Glutamatergic neuron (in vitro differentiated cells): ENCODE results near the gene PNKD. TPM values are rescaled to one million over a fixed set of nuclear protein-coding genes. Genes with fewer than 3 reads are reported as not detected.
"Not testable (repeated sequence)": the region's sequence is repeated elsewhere in the genome, so short reads cannot be mapped to it uniquely, and the experiment has no call there.

Experiments used
- DNase-seq: peaks from one replicate; pipeline ENCODE4 v3.0.0; 2022
- H3K27ac Mint-ChIP-seq: one replicate; pipeline ENCODE4 v1.8.0; 2020; ENCODE audit warnings: mild to moderate bottlenecking, mixed read lengths, inconsistent platforms; ENCODE audit not compliant: unreplicated experiment
- H3K27me3 Mint-ChIP-seq: one replicate; pipeline ENCODE4 v1.8.0; 2020; ENCODE audit warnings: mild to moderate bottlenecking, moderate library complexity, mixed read lengths, inconsistent platforms; ENCODE audit not compliant: unreplicated experiment
- H3K36me3 Mint-ChIP-seq: one replicate; pipeline ENCODE4 v1.8.0; 2020; ENCODE audit warnings: mild to moderate bottlenecking, mixed read lengths, inconsistent platforms; ENCODE audit not compliant: unreplicated experiment
- H3K4me1 Mint-ChIP-seq: one replicate; pipeline ENCODE4 v1.8.0; 2020; ENCODE audit warnings: mild to moderate bottlenecking, low read depth, mixed read lengths, inconsistent platforms; ENCODE audit not compliant: unreplicated experiment
- H3K4me3 Mint-ChIP-seq: one replicate; pipeline ENCODE4 v1.8.0; 2020; ENCODE audit warnings: mild to moderate bottlenecking, mixed read lengths, inconsistent platforms; ENCODE audit not compliant: unreplicated experiment
- H3K9me3 Mint-ChIP-seq: one replicate; pipeline ENCODE4 v1.8.0; 2020; ENCODE audit warnings: mild to moderate bottlenecking, moderate library complexity, mixed read lengths, inconsistent platforms; ENCODE audit not compliant: unreplicated experiment
- total RNA-seq: library from RNA; stranded (reverse); fragmentation: NEBNext Ultra II Directional; extraction: Animal tissue kit (Norgen Biotek cat#: 25700); gene quantifications from one replicate; pipeline ENCODE4 v1.2.1, GENCODE V29; 2021; ENCODE audit not compliant: unreplicated experiment
- TF ChIP-seq, protein P1 (sequence below): fragments of 200-600 bp; sonication (generic); IDR thresholded peaks from one replicate; pipeline ENCODE4 v1.5.0; 2021; ENCODE audit not compliant: partially characterized antibody, unreplicated experiment

PNKD gene
- total RNA-seq, 1 donor from 2014 or later: 44.2 TPM

GRCh38 chr2:218305383-218305782 lies 35.1 kb downstream of the PNKD start:
- Mint-ChIP-seq H3K27me3 (peaks cover 1% of the 10 kb centered on the region), H3K27ac (no peak overlapping the region), H3K4me1 (no peaks in the 10 kb centered on the region), H3K4me3 (no peak overlapping the region), H3K36me3 (no peaks in the 10 kb centered on the region), H3K9me3 (no peaks in the 10 kb centered on the region)
- DNase-seq: no peak
- TF ChIP-seq, protein P1, sequence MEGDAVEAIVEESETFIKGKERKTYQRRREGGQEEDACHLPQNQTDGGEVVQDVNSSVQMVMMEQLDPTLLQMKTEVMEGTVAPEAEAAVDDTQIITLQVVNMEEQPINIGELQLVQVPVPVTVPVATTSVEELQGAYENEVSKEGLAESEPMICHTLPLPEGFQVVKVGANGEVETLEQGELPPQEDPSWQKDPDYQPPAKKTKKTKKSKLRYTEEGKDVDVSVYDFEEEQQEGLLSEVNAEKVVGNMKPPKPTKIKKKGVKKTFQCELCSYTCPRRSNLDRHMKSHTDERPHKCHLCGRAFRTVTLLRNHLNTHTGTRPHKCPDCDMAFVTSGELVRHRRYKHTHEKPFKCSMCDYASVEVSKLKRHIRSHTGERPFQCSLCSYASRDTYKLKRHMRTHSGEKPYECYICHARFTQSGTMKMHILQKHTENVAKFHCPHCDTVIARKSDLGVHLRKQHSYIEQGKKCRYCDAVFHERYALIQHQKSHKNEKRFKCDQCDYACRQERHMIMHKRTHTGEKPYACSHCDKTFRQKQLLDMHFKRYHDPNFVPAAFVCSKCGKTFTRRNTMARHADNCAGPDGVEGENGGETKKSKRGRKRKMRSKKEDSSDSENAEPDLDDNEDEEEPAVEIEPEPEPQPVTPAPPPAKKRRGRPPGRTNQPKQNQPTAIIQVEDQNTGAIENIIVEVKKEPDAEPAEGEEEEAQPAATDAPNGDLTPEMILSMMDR: no peak

DNA sequence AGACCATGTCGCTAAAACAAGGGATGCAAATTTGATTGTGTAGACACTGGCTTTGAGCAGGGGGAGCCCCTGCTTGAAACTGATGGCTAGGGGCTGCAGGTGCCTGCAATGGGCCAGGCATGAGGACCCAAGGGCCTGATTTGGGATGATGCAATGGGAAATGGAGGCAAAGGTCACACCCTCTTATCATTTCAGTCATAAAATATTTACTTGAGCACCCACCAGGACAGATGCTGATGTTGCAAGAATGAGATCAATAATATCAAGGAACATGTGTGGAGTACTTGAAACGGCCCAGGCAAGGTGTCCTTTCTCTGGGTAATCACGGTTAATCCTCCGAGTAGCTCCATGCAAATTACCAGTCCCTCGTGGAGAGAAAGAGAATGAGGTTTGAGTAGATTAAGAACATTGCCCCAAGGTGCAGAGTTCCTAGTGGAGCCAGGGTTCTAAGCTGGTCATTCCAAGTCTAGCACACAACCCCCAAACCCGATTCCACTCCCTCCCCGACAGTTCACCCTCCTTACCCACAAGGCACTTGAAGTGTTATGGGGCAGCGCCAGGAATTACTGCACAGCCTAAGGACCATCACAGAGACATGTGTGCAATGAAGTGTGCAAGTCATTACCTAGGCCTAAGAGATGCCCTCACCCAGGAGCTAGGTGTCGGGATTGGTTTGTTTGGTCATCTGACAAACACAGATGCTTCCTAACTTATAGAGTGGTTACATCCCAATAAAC lies 36.0 kb downstream of the PNKD start:
- DNase-seq: no peak
- no peak overlapping the region for H3K27ac Mint-ChIP-seq
- H3K4me1 Mint-ChIP-seq: no peaks in the 10 kb centered on the region
- H3K36me3 Mint-ChIP-seq: no peaks in the 10 kb centered on the region
- peaks cover 4% of the 10 kb centered on the region for H3K27me3 Mint-ChIP-seq
- H3K4me3 Mint-ChIP-seq: no peak overlapping the region
- no peaks in the 10 kb centered on the region for H3K9me3 Mint-ChIP-seq
- TF ChIP-seq, protein P1: no peak

GRCh38 chr2:218307415-218308090 lies 37.2 kb downstream of the PNKD start:
- Mint-ChIP-seq H3K9me3 (no peaks in the 10 kb centered on the region), H3K4me3 (no peak overlapping the region), H3K27me3 (peaks cover 4% of the 10 kb centered on the region), H3K27ac (no peak overlapping the region), H3K36me3 (no peaks in the 10 kb centered on the region), H3K4me1 (no peaks in the 10 kb centered on the region)
- DNase-seq: no peak
- TF ChIP-seq, protein P1: no peak

GRCh38 chr2:218310853-218311540 lies 40.7 kb downstream of the PNKD start:
- H3K36me3 Mint-ChIP-seq: no peaks in the 10 kb centered on the region
- peaks cover 3% of the 10 kb centered on the region for H3K27me3 Mint-ChIP-seq
- peak overlapping the region; percentile 38 for H3K27ac Mint-ChIP-seq
- TF ChIP-seq, protein P1: no peak
- H3K4me1 Mint-ChIP-seq: no peaks in the 10 kb centered on the region
- no peak overlapping the region for H3K4me3 Mint-ChIP-seq
- peaks cover 2% of the 10 kb centered on the region for H3K9me3 Mint-ChIP-seq
- no peak for DNase-seq

DNA sequence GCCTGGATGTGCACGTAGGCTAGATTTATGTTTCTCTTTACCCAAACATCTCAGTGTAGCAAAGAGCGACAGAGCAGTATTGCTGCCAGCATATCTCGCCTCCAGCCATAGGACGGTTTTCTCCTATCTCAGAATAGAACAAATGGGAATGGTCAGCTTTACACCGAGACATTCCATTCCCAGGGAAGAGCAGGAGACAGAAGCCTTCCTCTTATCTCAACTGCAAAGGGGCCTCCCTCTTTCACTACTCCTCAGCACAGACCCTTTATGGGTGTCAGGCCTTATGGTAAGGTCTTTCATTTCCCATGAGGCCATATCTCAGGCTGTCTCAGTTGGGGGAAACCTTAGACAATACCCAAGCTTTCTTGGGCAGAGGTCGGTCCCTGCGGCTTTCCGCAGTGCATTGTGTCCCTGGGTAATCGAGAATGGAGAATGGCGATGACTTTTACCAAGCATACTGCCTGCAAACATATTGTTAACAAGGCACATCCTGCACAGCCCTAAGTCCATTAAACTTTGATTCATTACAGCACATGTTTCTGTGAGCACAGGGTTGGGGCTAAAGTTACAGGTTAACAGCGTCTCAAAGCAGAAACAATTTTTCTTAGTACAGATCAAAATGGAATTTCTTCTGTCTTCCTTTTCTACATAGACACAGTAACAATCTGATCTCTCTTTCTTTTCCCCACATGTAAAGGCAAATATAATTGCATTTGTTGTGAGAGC lies 41.4 kb downstream of the PNKD start:
- H3K4me3 Mint-ChIP-seq, DNase-seq, H3K9me3 Mint-ChIP-seq, H3K27me3 Mint-ChIP-seq, H3K27ac Mint-ChIP-seq, H3K4me1 Mint-ChIP-seq, H3K36me3 Mint-ChIP-seq: not testable (repeated sequence)
